HG02852 (cell line): Measurements from ENCODE around the gene ITM2A.

Experiments
- ATAC-seq: cut with Tn5 transposase; IDR thresholded peaks from one replicate; pipeline ENCODE4 v1.9.1; 2021; ENCODE audit warnings: mild to moderate bottlenecking, moderate library complexity; ENCODE audit not compliant: unreplicated experiment

Gene ITM2A

DNA sequence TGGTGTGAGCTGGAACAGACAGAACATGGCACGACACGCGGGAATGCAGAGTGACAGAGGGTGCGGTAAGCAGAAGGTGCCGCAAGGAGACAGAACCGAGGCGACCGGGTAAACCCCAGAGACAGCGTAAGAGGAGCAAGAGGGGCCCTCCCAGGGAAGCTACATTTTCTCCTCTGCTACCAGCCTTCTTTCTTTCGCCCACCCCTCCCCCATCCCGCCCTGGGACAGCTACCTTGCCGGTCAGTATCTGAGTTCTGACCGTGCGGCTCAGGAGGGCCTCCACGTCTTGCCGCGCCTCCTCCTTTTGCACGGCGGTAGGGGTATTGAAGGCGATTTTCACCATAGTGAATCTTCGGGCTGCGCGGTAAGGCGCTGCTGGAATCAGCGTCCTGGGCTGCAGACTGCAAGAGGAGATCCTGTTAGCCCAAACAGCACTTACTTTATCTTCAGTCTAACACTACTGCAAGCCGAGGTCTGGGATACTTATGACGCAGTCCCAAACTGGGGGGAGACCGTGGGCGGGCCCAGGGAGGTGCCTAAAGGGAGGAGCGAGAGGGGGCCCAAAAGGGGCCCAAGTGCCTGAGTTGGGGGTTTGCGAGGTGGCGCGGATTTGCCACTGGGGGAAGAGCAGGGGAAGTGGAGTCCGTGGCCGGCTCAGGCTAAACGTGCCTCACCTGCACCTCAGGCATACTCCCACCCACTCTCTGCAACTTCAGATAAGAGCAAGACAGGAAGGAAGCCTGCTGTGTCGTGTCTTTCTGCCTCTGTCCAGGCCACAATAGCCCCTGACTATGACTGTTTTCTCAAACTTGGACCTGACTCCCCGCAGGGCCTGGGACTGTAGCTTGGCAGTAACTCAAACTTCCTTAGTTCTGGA lies at the start of gene ITM2A:
Gene ITM2A, minus strand, starts transcription at position 462 of the 877 bp plus-strand sequence. Its CDS starts 119 bp downstream, at position 343.
- ATAC-seq = peak; percentile 70

DNA sequence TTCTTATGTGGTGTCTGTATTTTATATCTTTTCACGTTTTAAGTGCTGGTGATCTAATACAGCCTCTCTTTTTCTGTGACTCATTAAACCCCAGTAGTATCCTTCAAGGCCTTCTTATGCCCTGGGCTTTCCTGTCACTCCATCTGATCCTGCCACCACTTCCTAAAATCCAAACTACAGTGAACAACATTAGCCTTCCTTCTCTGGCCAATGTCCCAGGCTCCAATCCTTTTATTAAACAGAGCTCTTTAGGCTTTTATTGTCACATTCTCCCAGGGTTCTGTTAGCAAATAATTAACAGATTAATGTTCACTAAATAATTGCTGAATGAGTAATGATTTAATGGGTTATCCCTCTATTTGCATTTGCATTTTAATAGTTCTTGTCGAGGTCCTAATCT lies 47.9 kb upstream of the ITM2A start:
- ATAC-seq = no peak

GRCh38 chrX:79413963-79414362 lies 46.8 kb upstream of the ITM2A start:
- ATAC-seq = no peak

DNA sequence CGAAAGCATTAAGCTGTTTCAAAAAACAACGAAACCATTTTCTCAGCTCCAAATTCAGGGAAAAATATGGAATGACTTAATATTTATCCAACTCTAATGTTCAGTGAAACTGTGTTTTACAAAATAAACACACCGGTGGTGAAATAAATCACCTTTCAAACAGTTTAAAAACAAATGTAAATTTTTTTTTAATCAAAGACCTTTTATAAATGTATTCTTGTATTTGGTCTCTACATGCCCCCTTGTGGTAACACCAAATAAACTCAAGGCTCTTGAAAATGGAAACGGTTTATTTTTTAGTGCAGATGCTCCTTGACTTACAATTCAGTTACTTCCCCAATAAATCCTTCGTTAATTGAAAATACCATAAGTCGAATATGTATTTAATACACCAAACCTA lies 45.8 kb upstream of the ITM2A start:
- no peak for ATAC-seq

DNA sequence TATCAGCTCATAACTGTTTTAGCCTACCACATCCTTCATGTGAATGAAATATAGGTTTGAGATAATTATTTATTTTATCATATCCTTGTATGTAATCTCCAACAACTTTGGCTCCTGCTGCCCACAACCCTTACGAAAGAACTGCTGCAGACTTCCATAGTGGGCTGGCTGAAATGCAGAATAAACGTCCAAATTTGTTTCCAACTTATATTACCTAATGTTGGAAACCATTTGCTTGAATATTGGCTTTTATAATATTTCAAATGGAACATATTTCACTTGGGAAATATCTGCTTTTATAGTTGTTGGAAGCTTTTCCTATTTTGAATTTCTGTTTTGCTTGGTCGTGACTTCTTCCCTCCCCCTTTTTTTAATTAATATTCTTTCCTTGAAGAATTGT lies 45.0 kb upstream of the ITM2A start:
- ATAC-seq = no peak

DNA sequence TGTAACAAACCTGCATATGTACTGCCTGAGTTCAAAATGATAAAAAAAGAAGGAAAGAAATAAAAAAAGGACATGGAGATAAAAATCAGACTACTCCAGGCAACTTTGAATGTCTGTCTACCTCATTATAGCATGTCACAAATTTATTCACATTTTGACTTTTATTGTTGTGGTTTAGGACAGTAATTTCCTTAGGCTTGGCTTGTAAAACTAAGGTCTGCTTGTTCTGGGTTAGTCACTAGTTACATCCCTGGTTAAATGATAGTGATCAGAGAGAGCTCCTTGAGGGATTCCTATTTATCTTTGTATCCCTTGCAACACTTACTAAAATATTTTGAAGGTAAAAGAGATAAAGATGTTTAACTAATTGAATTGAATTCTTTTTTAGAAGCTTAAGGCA lies 42.5 kb upstream of the ITM2A start:
- ATAC-seq = no peak

- ATAC-seq = no peak
Measured at GRCh38 chrX:79408623-79409322, 41.6 kb upstream of the ITM2A start.

- no peak for ATAC-seq
Measured at GRCh38 chrX:79400623-79401022, 33.5 kb upstream of the ITM2A start.

DNA sequence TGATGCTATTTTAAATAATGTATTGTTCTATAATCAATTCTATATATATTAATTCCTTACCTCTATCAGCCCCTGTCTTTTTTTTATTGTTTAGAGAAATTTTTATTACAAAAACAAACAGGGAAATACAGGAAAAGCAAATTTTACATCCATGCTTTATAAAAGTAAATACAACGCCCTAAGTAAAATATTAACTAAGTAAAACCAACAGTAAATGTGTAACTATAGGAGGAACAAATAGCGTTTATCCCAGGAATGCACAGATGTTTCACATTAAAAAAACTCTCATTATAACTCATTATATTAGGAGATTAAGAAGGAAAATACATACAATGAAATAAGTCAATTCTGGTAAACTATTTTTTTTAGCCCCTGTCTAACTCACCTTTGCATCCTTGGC lies 8.2 kb upstream of the ITM2A start:
- no peak for ATAC-seq

DNA sequence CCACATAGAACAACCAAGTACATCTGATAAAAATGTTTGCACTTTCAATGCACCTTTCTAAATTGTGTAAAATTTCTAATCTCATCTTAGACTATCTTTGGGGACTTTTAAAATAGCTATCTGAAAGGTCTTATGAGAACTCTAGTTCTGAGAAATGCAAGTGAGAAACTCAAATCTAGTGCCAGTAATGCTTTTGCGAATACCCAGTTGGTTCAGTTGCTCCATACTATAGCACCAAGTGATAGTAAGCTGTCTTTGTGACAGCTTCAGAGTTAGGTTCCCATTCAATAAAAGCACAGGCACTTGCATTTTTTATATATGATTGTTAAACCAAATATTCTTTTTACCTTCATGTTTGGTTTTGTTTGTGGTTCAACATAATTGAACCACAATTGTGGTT lies 4.5 kb upstream of the ITM2A start:
- no peak for ATAC-seq

DNA sequence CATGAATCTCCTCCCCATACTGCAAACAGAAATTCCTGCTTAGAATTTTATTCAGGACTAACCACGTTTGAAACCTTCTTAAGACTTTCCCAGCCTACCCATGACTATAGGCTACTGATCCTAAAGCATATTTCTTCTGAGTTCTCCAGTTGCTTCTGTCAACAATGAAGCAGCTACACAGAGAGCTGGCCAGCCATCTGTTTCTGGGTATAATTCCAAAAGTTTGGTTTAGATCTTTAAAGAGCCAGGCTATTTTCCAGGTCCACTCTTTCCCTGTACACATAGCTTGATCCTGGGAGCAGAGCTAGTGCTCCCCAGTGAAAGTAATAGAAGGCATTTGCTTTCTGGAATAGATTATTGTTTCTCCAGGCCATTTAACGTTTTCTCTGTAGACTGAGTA lies 4.0 kb upstream of the ITM2A start:
- no peak for ATAC-seq

GRCh38 chrX:79369871-79370270 lies 2.7 kb upstream of the ITM2A start:
- ATAC-seq = no peak

DNA sequence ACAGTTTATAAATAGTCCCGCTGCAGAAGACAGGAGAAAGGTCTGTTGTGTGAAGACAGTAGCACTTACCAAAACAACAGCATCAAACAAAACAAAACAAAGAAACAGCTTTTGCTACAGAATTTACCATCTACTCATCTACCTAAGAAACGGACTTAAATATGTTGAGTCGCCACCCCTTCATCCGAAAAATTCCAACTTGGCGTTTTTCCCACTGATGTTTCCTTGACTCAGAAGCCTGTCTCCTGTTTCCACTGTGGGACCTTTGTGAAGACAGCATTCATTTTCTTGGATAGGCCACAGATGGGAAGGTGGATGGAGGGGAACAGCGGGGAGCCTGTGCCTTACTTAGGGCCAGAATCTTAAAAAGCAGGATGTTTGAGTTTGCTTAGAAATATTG lies 1.3 kb upstream of the ITM2A start:
- no peak for ATAC-seq

DNA sequence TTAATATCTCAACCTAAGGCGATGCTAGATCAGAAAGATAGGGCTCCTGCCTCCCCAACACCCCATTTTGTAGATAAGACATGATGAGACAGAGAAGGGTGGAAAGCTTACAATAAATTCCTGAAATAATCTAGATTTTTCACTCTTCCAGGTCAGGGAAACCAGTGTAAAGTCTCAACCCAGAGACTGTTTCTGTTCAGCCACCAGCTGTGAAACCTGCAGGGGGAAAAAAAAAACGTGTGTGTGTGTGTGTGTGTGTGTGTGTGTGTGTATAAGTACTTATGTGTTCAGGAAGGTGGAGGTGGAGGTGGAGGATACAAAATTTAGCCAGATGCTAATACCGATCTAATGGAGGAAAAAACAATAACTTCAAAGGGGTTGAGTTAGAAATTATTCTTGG lies 773 bp upstream of the ITM2A start:
- ATAC-seq = no peak

DNA sequence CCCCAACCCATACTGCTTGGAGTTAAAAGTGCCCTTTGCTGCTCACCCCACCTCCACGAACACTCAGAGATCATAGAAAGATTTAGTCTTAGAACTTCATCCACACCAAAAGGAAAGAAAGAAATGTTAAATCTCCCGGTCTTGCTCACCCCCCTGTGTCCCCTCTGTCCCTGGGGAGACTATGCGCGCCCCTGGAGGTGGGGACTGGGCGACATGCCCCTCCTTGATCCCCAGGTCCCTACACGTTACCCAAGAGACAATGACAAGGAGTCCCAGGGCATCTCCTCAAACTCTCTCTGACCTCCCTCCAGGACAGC lies 620 bp downstream of the ITM2A start:
- peak; percentile 6 for ATAC-seq

- ATAC-seq = no peak
Measured at GRCh38 chrX:79365591-79365990, 1.5 kb downstream of the ITM2A start.

GRCh38 chrX:79364306-79364705 lies 2.8 kb downstream of the ITM2A start:
- ATAC-seq = no peak

GRCh38 chrX:79361192-79361870 lies 5.8 kb downstream of the ITM2A start:
- ATAC-seq = no peak

GRCh38 chrX:79336869-79337815 lies 30.0 kb downstream of the ITM2A start:
- no peak for ATAC-seq

DNA sequence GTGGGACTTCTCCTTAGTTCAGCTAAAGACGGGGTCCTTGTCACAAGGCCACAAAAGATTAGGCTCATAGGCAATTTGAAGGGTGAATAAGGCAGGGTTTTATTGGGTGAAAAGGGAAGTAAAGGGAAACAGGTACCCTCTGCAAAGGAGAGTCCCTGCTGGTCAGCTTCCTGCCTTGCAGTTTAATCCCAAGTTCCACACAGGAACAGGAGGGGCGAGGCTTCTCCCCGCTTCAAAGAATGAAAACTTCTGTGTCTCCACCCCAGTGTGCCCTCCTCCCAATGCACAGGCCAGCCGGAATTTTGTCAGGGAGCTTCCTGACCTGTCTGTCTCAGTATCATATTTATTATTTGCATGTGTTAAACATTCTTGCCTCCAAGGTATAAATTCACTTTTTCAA lies 37.1 kb downstream of the ITM2A start:
- ATAC-seq = no peak
